COLO668 (cell line): Measurements from ENCODE around the gene TRAPPC12.
"Not testable (repeated sequence)": the region's sequence is repeated elsewhere in the genome, so short reads cannot be mapped to it uniquely, and the experiment has no call there.

ENCODE experiments used
- DNase-seq: peaks from one replicate; lab custom pipeline; 2025; ENCODE audit not compliant: unreplicated experiment; lab: John Stamatoyannopoulos, UW

TRAPPC12 gene

DNA sequence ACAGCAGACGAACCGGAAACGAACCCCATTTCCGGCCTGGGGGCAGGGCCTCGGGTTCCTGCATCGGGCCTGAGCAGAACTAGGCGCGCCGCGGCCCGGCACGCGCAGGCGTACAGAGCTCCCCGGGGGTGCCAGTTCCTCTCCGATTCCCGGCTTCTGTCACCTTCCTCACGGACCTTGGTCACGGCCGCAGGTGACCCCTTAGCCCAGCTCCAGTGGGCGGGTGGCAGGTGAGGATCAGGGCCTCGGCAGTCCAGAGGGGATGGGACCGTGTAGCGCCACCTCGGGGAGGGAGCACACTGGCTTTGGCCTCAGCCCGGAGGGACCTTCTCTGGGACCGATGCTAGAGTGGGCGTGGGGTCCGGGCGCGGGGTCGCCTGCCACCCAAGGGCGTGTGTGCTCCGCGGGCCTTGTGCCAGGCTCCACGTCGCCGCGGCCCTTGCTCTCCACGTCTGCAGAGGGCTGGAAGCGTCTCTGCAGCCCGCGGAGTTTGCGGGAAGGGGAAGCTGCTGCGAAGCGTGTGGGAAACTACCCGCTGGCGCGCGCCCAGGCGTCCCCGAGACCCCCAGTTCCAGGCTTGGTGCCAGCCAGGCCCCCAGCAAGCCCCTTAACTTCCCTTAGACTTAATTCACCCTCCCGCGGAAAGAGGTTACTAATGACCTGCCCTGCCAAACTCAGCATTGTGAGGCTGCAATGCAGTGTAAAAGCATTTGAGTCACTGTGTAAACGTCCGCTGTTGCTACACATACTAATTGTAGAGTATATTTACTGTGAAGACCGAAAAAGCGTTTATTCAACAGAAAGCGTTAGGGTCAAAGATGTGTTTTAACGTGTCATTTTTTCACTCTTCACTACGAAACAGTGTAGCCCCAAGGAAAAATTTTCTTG, at the start of gene TRAPPC12:
TRAPPC12 (plus strand) TSS at position 48 of the 888 bp plus-strand sequence. CDS start 7,930 bp downstream, outside the sequence.
- DNase-seq: peak; percentile 95

DNA sequence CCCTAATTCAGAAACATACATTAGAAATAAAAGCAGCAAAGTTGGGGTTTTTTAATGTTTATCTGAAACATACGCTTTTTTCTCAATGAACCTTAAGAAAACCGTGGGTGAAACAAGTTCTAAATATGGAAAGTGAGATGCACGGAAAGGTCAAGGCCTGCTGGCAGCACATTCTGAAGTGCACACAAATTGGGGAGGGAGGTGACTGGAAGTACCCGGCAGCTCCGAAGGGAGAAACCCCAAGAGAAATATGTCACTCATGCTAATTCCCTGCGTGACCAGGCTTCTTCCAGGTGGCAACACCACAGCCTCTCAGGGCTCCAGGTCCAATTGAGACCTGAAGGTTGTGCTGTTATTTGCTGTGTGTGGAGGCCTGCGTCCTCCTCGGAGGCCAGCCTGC, 47.4 kb upstream of the TRAPPC12 start:
- DNase-seq: no peak

DNA sequence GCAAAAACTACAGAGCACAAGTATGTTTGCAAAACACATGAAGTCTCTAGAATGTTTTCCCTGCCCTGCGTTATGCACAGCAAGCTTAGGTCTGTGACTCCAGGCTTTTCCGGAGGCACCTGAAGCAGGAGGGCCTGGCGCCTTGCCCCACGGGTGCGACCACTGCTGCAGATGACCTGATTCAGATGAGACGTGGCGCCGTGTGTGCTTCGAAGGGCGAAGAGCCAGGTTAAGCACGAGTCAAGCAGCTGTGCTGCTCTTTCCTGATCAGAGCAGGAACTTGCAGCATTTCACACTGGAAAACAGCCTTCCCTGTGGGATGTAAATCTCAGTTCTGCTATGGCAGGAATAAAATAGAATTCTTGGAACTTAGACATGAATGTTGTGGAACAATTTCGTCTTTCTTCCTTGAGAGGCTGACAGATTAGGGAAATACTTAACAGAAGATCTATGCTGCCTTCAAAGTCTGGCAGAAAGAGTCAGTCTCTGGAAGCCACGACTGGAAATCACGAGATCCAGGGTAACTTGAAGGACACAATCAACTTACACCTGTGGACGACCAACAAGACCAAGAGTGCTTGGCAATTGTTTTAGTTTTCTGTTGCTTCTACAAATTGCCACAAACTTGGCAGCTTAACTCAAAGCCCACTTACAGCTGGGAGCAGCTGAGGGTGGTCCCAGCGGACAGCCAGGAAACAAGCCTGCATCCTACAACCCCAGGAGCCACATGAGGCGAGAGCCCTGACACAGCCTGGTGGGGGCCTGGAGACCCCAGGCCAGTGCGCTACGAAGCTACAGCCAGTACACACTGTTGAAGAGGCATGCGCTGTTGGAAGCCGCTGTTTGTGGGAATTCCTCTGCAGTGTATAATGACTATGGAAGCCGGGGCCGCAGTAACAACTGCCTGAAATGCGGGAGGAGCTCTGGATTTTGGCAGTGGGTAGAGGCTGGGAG, 44.8 kb upstream of the TRAPPC12 start:
- no peak for DNase-seq

DNA sequence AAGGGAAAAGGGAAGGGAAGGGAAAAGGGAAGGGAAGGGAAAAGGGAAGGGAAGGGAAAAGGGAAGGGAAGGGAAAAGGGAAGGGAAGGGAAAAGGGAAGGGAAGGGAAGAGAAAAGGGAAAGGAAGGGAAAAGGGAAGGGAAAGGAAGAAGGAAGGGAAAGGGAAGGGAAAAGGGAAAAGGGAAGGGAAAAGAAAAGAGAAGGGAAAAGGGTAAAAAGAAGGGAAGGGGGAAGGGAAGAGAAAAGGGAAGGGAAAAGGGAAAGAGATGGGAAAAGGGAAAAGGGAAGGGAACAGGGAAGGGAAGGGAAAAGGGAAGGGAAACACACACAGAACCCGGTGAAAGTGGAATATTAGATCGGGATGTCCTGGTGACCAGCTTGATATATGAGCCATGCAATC, 42.6 kb upstream of the TRAPPC12 start:
- DNase-seq: no peak

DNA sequence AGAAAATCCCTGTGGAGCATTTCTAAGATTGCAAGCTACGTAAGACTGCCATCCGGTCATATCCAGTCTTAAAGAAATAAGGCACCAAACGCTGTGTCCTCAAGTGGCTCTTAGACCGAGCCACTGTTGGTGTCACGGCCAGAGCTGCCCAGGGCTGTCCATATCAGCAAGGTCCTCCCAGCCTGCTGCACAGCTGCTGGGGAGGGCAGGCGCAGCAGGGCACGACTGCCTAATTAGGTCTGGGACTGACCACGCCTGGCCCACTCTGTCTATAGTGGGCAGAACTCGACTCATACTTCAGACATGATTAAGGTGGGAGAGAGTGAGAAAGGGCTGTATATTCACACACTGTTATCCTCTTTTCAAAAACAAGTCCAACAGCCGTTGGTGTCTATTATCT, 41.2 kb upstream of the TRAPPC12 start:
- DNase-seq: no peak

DNA sequence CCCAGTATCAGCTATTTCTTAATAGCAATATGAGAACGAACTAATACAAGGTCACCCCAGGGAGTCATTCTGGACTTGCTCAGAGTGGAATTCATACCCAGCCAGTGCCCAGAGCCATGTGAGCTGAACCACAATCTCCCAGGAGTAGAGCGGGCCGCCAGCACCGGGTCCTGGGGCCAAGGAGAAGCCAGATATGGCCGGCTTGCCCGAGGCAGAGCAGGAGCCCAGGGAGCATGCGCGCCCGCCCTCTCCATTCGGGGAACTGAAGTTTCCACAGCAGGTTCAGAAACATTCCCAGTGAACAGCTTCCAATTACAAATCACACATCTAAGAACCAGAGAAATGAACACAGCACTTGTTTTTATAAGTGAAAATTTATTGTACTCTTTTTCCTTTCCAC, 39.4 kb upstream of the TRAPPC12 start:
- DNase-seq: no peak

DNA sequence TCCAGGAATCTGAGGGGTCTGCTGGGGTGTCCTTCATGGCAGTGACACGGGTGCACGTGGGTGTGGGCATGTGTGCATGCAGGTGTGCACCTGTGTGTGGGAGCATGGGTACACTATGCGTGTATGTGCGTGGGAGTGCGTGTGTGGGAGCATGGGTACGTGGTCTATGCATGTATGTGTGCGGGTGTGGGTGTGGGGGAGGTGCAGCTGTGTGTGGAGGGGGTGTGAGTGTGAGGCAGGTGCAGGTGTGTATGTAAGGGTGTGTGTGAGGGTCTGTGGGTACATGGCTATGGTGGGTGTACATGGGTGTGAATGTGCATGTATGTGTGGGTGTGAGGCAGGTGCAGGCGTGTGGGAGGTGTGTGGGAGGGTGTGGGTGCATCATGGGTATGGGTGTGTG, 38.2 kb upstream of the TRAPPC12 start:
- no peak for DNase-seq

DNA sequence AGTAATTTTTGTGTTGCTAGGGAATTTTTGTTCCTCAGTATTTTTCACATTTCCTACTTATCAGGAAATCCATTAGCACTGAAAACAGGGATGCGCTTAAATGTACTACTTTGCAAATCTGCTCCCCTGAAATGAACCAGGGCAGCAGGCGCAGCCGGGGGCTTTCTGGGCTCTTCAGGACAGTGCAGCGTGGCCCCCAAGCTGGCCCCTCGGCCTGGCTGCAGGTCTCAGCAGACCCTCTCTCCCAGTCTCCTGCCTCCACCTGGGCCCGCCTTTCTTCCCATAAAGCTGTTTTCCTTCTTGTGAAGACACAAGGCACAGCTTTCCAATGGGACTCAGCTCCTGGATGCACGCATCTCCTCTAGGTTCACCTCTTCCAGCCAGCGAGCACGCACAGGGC, 37.2 kb upstream of the TRAPPC12 start:
- no peak for DNase-seq

DNA sequence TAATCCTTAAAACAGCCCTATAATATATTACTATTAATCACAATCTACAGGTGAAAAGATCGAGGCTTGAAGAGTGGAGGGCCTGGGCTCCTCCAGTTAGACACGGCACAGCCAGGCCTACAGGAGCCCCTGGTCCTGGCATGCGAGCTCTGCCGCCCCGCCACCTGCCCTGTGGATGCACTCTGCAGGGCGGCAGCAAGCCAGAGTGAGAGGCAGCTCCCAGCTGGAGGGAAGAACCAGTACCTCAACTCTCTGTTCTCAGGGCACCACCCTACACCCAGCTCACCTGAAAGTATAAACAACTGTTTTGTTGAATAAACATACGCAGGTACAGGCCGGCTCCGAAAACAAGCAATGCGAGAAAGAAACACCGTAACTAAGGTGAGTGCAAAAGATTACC, 36.5 kb upstream of the TRAPPC12 start:
- DNase-seq: no peak

DNA sequence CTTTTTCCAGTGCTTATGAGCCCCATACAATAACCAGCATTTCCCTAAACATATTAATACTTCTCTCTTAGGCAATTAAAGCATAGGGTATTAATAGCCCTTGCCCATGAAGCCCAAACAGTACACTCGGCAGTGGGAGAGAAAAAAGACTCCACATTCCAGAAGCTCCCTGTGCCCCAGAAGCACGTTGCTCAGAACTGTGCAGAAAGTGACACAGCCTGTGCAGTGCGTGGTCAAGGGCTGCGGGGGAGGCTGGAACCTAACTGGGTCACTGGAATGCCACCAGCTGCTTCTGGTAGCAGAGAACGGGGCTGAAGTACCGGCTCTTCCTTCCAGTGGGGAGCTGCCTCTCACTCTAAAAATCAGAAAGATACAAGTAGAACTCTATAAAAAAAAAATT, 34.6 kb upstream of the TRAPPC12 start:
- no peak for DNase-seq

DNA sequence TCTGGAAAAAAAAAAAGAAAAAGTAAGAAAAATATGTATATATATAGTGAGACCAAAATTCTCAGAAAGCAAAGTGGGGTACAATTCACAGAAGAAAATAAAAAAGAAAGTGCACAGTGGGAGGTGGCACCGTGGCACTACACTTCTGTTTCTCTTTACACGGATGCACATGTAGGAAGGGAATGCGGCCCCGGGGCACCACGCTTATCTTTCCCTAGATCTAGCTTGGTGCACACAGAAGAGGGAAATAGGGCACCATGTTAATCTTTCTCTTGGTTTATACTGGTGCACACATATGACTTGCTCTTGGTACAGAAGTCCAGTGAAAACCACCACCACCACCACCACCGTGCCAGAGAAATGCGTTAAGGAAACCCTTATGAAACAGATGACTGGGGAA, 33.9 kb upstream of the TRAPPC12 start:
- DNase-seq: no peak

DNA sequence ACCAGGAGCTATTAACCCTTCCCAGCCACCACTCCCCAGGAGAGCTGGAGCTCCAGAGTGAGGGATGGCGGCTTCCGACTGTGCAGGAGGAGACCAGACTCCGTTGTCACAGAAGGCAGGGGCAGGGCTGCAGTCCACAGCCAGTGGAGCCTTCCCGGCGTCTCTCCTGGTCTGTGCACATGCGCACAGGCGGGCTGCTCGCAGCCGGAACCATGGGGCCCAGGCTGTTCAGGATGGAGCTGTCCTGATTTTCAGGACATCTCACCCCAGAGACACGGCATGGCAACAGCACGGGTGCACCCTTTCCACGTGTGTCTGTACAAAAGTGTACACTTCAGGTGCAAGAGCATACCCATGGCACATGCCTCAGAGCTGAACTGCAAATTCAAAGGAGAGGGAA, 30.7 kb upstream of the TRAPPC12 start:
- DNase-seq: no peak

DNA sequence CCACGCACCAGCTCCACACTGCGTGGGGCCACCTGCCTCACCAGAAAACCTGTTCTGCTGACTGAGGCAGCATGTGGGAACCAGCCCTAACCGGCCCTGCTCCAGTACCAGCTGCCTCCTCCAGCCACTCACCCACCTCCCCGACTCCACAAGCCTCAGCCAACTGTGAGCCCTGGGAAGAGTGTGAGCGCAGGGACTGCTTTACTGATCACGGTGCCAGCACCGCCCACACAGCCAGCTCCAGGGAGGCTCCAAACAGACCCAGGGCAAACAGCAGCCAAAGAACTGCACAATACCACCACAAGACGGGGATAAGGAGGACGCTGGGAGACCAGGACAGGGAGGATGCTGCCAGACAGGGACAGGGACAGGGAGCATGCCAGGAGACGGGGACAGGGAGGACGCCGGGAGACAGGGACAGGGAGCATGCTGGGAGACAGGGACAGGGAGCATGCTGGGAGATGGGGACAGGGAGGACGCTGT, 30.2 kb upstream of the TRAPPC12 start:
- peak; percentile 16 for DNase-seq

DNA sequence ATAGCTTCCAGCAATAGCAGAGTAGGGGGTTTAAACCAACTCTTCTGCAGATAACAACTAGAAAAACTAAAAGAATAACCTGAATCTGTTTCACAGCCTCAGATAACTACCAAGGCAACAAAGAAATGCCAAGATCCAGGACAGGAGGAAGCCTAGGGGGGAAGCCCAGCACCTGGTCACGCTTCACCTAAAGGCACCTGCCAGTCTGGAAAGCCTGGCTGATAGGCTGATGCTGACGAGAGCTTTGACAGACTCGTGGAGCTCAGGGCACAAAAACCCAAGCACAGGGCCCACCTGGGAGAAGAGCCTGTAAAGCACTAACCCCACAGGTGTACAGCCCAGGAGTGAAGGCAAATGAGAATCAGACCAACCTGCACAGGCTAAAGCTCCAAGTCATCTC, 24.5 kb upstream of the TRAPPC12 start:
- DNase-seq: peak; percentile 35

DNA sequence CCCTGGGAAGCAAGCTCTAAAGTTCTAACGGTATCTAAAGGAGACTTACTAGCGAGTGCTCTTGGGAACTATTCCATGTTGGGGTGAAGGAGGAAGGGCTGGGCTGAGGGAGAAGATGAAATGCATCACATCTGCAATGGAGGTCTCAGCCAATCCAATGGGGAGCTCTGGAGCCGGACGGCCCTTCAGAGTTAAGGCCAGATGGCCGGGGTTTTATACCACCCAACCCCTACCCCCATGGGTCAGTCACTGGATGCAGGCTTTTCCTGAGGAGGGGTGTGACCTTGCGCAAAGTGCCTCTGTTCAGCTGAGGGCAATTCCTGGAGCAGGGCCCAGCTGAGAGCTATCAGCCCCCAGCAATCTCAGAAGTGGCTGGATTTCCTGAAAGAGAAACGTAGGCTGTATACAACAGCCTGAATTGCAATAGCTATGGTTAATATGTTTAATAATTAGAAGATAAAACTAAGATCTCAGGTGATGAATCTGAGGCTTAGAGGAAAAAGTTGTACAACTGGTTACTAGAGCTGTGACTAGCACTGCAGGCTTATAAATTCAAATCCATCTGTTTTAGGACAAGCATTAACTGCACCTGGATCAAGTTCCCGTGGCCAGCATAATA, 23.4 kb upstream of the TRAPPC12 start:
- no peak for DNase-seq

DNA sequence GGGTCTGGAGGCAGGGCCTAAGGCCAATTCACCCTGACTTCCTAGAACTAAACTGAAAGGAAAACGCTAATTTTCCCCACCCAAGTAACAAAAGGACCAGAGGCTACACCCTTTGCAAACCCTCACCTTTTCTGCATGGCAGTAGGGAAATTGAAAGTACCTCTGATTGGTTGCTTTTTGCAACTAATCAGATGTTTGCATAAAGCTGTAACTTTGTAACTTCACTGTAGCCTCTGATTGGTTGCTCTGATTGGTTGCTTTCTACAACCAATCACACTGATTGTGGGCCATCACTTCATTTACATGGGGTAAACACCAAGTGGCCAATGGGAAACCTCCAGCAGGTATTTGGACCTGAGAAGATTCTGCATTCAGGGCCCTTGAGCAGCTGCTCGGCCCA, 22.7 kb upstream of the TRAPPC12 start:
- DNase-seq: no peak

DNA sequence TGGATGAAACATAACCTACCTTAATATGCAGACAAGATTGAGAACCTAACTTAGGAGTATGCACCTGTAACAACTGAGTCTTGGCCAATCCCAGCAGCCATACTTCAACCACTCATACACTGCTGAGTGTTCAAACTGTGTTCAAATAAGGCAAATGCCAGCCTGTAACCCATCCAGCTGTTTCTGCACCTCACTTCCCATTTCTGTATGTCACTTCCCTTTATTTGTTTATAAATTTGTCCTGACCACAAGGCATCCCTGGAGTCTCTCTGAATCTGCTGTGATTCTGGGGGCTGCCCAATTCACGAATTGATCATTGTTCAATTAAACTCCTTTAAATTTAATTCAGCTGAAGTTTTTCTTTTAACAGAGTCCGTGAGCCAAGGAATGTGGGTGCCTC, 22.0 kb upstream of the TRAPPC12 start:
- DNase-seq: not testable (repeated sequence)

DNA sequence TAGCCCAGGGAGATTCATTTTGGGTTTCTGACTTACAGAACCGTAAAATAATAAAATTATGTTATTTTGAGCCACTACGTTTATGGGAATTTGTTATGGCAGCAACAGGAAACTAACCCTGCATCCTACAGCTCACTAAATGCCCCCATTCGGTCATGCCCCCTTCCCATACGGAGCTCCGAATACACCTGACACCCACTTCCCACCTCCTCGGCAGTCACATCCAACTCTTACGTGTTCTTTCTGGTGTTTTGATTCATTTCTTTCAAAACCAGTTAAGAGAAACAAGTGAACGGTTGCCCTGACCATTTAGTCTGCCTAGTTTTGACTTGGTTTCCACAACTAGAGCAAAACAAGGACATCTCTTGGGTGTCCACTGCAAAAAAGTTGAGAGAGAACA, 21.6 kb upstream of the TRAPPC12 start:
- DNase-seq: no peak

DNA sequence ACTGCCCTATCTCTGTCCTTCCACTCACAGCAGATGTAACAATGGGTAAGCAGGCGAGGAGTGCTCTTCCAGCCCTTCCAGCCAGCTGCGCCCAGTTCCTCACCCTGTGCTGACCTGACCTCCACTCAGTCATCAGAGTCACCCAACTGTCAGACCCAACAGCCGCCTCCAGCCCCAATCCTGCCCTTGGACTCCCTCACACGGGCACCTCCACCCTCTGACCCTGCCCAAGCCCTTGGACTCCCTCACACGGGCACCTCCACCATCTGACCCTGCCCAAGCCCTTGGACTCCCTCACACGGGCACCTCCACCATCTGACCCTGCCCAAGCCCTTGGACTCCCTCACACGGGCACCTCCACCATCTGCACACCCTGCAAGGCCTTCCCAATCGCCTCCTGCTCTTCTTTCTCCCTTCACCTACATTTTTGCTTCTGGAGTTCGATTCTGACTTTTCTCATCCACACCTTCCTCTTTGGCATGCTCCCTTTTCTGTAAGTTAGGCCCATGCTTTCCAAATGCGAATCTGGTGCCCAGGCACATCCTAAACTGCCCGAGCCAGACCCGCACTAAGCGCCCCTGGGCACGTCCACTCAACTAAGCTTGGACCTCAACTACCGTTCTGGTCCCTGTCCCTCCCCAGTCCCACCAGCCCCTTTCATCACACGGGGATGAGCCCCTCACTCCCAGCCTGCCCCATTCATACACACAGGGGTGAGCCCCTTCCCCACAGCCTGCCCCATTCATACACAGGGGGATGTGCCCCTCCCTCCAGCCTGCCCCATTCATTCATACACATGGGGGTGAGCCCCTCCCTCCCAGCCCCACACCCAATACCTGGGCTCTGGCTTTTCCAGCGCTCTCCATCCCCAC, 17.7 kb upstream of the TRAPPC12 start:
- no peak for DNase-seq

DNA sequence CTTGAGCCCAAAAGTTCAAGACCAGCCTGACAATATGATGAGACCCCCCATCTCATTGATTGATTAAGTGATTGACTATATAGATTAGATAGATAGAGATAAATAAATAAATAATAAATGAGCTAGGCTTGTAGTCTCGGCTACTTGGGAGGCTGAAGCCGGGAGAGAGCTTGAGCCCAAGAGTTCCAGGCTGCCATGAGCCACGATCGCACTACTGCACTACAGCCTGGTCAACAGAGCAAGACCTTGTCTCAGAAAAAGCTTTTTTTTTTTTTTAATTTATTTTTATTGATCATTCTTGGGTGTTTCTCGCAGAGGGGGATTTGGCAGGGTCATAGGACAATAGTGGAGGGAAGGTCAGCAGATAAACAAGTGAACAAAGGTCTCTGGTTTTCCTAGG, 14.3 kb upstream of the TRAPPC12 start:
- DNase-seq: no peak
